ENCODE measurements around the gene FBXL16. TPM values are rescaled to one million over a fixed set of nuclear protein-coding genes. Genes with fewer than 3 reads are reported as not detected.

FBXL16 gene
- total and polyA plus RNA-seq, 2 donors (not counting 3 experiments of a cell fraction or from before 2014, with no cell fraction given): 0.07 to 0.22 TPM

DNA sequence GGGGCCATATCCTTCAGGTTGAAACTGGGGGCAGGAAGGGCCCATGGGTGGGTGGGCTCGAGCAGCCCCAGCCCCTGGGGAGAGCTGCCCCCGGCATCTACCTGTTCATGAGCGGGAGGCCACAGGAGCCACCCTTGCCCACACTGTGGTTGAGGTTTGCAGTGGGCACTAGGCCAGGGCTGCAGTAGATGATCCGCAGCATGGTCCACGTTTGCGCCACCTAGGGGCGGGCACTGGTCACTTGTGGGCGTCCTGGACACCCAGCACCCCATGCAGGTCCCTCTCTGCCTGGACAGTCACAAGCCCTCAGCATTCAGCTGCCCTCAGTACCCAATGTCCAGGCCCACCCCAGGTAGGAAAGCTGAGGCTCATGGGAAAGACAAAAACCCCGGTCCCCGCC lies 19.6 kb downstream of the FBXL16 start:
- H4K20me1 ChIP-seq (replicated peaks; ENCODE audit: control insufficient read depth, extremely low read depth, insufficient read depth, low read length): no peaks in the 10 kb centered on the region

More for the DNA sequence above, 19.6 kb downstream of the FBXL16 start:
- dilution Hi-C loops (cut with MboI; ENCODE audit: extremely low pct_ligation_motif_present, low sequenced_read_pairs): no loop called here
- Histone ChIP-seq H3K4me1 (ENCODE audit: control insufficient read depth, extremely low read depth, insufficient read depth, low read length) (peaks cover 23% of the 10 kb centered on the region), H3K36me3 (ENCODE audit: control insufficient read depth in 2 of 2, extremely low read depth in 1 of 2, insufficient read depth in 2 of 2, low read length in 2 of 2) (peaks cover 7 to 22% of the 10 kb centered on the region in 2 experiments), H3K79me2 (ENCODE audit: control insufficient read depth, insufficient read depth, low read length) (peaks cover 27% of the 10 kb centered on the region), H3K9me3 (replicated peaks; ENCODE audit: control insufficient read depth, insufficient read depth, low read length) (no peaks in the 10 kb centered on the region), H3K9me1 (replicated peaks; ENCODE audit: control insufficient read depth, extremely low read depth, insufficient read depth, low read length) (no peaks in the 10 kb centered on the region), H3K4me3 (replicated peaks in 1 of 3; ENCODE audit: insufficient read depth in 1 of 3, low read depth in 1 of 3, low read length in 3 of 3) (no peak overlapping the region), H2AFZ (ENCODE audit: low read depth, low read length) (no peak overlapping the region), H3K9ac (replicated peaks; ENCODE audit: extremely low read depth, insufficient read depth, low read length) (no peak overlapping the region), H3K27ac (ENCODE audit: insufficient read depth, low read depth, low read length) (no peak overlapping the region), H3K27me3 (ENCODE audit: control insufficient read depth in 2 of 2, insufficient read depth in 2 of 2, low read length in 2 of 2) (no peaks in the 10 kb centered on the region), H3K4me2 (ENCODE audit: insufficient read depth, low read length) (no peak overlapping the region)
- FAIRE-seq: peak; percentile 70
- DNase-seq (ENCODE audit: low read depth, low spot score): peak; percentile 29
- TF ChIP-seq, protein P1, sequence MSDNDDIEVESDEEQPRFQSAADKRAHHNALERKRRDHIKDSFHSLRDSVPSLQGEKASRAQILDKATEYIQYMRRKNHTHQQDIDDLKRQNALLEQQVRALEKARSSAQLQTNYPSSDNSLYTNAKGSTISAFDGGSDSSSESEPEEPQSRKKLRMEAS (IDR thresholded peaks at IDR 0.05; ENCODE audit: insufficient read depth, insufficient read length): no peak
- no peak for TF ChIP-seq MYC (IDR thresholded peaks at IDR 0.05; ENCODE audit: low read depth, low read length)
- TF ChIP-seq, protein P2, sequence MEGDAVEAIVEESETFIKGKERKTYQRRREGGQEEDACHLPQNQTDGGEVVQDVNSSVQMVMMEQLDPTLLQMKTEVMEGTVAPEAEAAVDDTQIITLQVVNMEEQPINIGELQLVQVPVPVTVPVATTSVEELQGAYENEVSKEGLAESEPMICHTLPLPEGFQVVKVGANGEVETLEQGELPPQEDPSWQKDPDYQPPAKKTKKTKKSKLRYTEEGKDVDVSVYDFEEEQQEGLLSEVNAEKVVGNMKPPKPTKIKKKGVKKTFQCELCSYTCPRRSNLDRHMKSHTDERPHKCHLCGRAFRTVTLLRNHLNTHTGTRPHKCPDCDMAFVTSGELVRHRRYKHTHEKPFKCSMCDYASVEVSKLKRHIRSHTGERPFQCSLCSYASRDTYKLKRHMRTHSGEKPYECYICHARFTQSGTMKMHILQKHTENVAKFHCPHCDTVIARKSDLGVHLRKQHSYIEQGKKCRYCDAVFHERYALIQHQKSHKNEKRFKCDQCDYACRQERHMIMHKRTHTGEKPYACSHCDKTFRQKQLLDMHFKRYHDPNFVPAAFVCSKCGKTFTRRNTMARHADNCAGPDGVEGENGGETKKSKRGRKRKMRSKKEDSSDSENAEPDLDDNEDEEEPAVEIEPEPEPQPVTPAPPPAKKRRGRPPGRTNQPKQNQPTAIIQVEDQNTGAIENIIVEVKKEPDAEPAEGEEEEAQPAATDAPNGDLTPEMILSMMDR (IDR thresholded peaks at IDR 0.05; ENCODE audit: extremely low read depth in 1 of 2, insufficient read depth in 1 of 2, low read depth in 1 of 2, low read length in 2 of 2): peak; percentile 48 to 72
- TF ChIP-seq POLR2A (IDR thresholded peaks at IDR 0.05; ENCODE audit: low read depth, low read length): no peak
- no TSS peak for BruUV-seq (replicated peaks)
- ChIA-PET POLR2A (no interaction called here), CTCF (interaction anchor here (0.9 to 1.8 kb wide), 2 partner anchors 23 to 106 kb away, joined by 3 to 5 read pairs; no protein-coding TSS in a partner anchor)
- intact Hi-C loops (cut with micrococcal nuclease): no loop called here
